HG02981 (cell line): ENCODE results near the gene TMC7.

Experiments
- ATAC-seq: cut with Tn5 transposase; IDR thresholded peaks from one replicate; pipeline ENCODE4 v1.9.1; 2021; ENCODE audit warnings: mild to moderate bottlenecking, moderate library complexity; ENCODE audit not compliant: unreplicated experiment

The TMC7 gene

DNA sequence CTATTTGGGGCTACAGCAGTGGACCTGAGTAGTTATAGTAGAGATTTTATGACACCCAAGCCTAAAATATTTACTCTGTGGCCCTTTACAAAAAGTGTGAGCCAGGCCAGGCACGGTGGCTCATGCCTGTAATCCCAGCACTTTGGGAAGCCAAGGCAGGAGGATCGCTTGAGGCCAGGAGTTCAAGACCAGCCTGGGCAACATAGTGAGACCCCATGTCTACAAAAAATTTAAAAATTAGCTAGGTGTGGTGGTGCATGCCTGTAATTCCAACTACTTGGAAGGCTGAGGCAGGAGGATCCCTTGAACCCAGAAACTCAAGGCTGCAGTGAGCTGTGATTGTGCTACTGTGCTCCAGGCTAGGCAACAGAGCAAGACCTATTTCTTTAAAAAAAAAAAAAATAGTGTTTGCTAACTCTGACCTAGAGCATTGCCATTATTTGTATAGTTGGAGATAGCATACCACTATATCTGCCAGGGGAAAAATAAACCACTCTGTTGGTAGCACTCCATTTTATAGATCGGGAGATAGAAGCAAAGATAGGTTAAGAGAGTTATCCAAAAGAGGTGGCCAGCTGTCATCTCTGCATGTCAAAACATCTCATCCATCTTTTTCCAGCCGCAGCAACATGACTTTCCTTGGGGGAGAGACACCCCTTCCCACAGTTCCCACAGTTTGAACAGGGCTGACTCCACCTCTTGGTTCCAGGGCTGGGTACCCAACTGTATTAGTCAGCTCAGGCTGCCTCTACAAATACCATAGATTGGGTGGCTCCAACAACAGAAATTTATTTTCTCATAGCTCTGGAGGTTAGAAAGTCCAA lies 127.0 kb downstream of the TMC7 start:
- ATAC-seq = no peak

DNA sequence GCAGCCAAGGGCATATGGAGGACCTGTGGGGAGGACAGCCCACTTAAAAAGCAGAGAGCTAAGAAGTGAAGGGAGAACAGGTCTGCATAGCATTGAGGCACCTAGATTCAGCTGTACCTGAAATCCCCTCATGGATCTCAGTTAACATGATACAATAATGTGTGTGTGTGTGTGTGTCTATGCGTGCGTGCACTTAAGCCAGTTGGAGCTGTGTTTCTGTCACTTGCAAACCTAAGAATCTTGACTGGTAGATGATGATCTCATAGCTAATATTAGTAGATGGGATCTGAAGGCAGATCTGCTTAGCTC lies 128.3 kb downstream of the TMC7 start:
- no peak for ATAC-seq
